B cell (primary cell): Measurements from ENCODE around the gene ZNF639. TPM values are rescaled to one million over a fixed set of nuclear protein-coding genes. Genes with fewer than 3 reads are reported as not detected.
A peak's percentile ranks its signal among the peaks of the same experiment; 100 is the strongest.

Experiments used
- ATAC-seq: fragments of 200-7000 bp; cut with Tn5 transposase; one replicate; pipeline ENCODE4 v1.10.0; 2021; ENCODE audit warnings: low read depth, mild to moderate bottlenecking, moderate number of reproducible peaks, moderate library complexity
- CTCF ChIA-PET: fragments of 350-600 bp; sonication (Branson Sonifier 250); formaldehyde crosslinking; loops from one replicate; lab custom pipeline; 2021; ENCODE audit warnings: antibody characterized with exemption, inconsistent platforms; lab: Charles Lee
- POLR2A ChIA-PET: fragments of 350-600 bp; sonication (Branson Sonifier 250); formaldehyde crosslinking; loops from one replicate; lab custom pipeline; 2021; ENCODE audit warnings: antibody characterized with exemption; lab: Charles Lee
- DNase-seq: peaks from one replicate; pipeline ENCODE4 v3.0.0; 2013
- H2AFZ ChIP-seq: 2 replicates; pipeline ENCODE4 v1.6.1; 2012; ENCODE audit warnings: mild to moderate bottlenecking, low read depth, low read length; ENCODE audit not compliant: insufficient read depth, poor library complexity, severe bottlenecking
- H3K27ac ChIP-seq, 2 donors: 1 replicate in 1 of 2; 2 replicates in 1 of 2; pipeline ENCODE4 v1.5.1; 2012 to 2013; ENCODE audit warnings: low read length in 2 of 2, mild to moderate bottlenecking in 2 of 2, moderate library complexity in 1 of 2
- H3K27me3 ChIP-seq, 4 experiments: fragments of 200-600 bp in 1 of 4; sonication (generic) in 1 of 4; replicated peaks in 1 of 4; 1 replicate in 2 of 4; 2 replicates in 2 of 4; pipeline versions ENCODE4 v1.6.1 to v1.7.0; 2013 to 2016; ENCODE audit warnings: low read length in 3 of 4, mild to moderate bottlenecking in 2 of 4, mixed read lengths in 1 of 4, moderate library complexity in 1 of 4; ENCODE audit not compliant: insufficient read depth in 4 of 4, control insufficient read depth in 3 of 4; ENCODE audit errors: control extremely low read depth in 1 of 4
- H3K36me3 ChIP-seq, 2 experiments: replicated peaks in 1 of 2; 1 replicate in 1 of 2; 2 replicates in 1 of 2; pipeline versions ENCODE4 v1.6.1 to v1.7.1; 2013; ENCODE audit warnings: low read length in 1 of 2; ENCODE audit not compliant: insufficient read depth in 2 of 2, control insufficient read depth in 1 of 2; ENCODE audit errors: control extremely low read depth in 1 of 2, extremely low read depth in 1 of 2
- H3K4me1 ChIP-seq, 2 donors: fragments of 200-600 bp in 1 of 2; sonication (generic) in 1 of 2; 1 replicate in 1 of 2; 2 replicates in 1 of 2; pipeline versions ENCODE4 v1.5.1 to v1.6.1; 2013 to 2017; ENCODE audit warnings: low read length in 2 of 2; ENCODE audit not compliant: control insufficient read depth in 2 of 2, insufficient read depth in 2 of 2
- H3K4me2 ChIP-seq: replicated peaks from 2 replicates; pipeline ENCODE3; 2012; ENCODE audit warnings: mild to moderate bottlenecking, low read depth, low read length; ENCODE audit not compliant: poor library complexity, severe bottlenecking
- H3K4me3 ChIP-seq, 5 experiments: fragments of 200-600 bp in 1 of 5; sonication (generic) in 1 of 5; 1 replicate in 3 of 5; 2 replicates in 2 of 5; pipeline versions ENCODE4 v1.5.1 to v1.7.0; 2011 to 2016; ENCODE audit warnings: low read length in 4 of 5, mild to moderate bottlenecking in 4 of 5, low read depth in 2 of 5, control low read depth in 1 of 5, moderate library complexity in 1 of 5; ENCODE audit not compliant: insufficient read depth in 1 of 5; ENCODE audit errors: control extremely low read depth in 1 of 5, extremely low read depth in 1 of 5
- H3K79me2 ChIP-seq: fragments of 200-600 bp; sonication (generic); one replicate; pipeline ENCODE4 v1.6.0; 2016; ENCODE audit warnings: low read length; ENCODE audit not compliant: control insufficient read depth, insufficient read depth
- H3K9ac ChIP-seq: fragments of 200-600 bp; sonication (generic); 2 replicates; pipeline ENCODE4 v1.6.1; 2017; ENCODE audit warnings: mild to moderate bottlenecking, low read length, moderate library complexity
- H3K9me3 ChIP-seq, 3 donors: one replicate each; pipeline versions ENCODE4 v1.6.1 to v1.7.1; 2013; ENCODE audit warnings: low read length in 2 of 3; ENCODE audit not compliant: control insufficient read depth in 2 of 3, insufficient read depth in 1 of 3; ENCODE audit errors: control extremely low read depth in 1 of 3
- H4K20me1 ChIP-seq: 2 replicates; pipeline ENCODE4 v1.6.0; 2012; ENCODE audit warnings: mild to moderate bottlenecking, low read length; ENCODE audit not compliant: insufficient read depth, control insufficient read depth, poor library complexity, severe bottlenecking
- H3K27ac Mint-ChIP-seq: one replicate; pipeline ENCODE4 v1.8.0; 2021; ENCODE audit warnings: mixed read lengths
- H3K27me3 Mint-ChIP-seq: one replicate; pipeline ENCODE4 v1.8.0; 2021; ENCODE audit warnings: mixed read lengths
- H3K4me1 Mint-ChIP-seq: one replicate; pipeline ENCODE4 v1.8.0; 2021; ENCODE audit warnings: mixed read lengths
- H3K4me3 Mint-ChIP-seq: one replicate; pipeline ENCODE4 v1.8.0; 2021; ENCODE audit warnings: mixed read lengths
- H3K9me3 Mint-ChIP-seq: one replicate; pipeline ENCODE4 v1.8.0; 2022; ENCODE audit warnings: mixed read lengths; ENCODE audit not compliant: insufficient read depth
- EZH2 ChIP-seq: IDR thresholded peaks from 2 replicates; pipeline ENCODE4 v1.6.1; 2012; ENCODE audit warnings: borderline replicate concordance, low read depth, mild to moderate bottlenecking, moderate library complexity, low read length; ENCODE audit not compliant: insufficient read depth, poor library complexity, severe bottlenecking
- WGBS: methylation state at CpG from one replicate; pipeline ENCODE4 v1.1.5; 2013; ENCODE audit warnings: missing lambda C conversion rate; ENCODE audit not compliant: insufficient coverage; 5-methylcytosine and 5-hydroxymethylcytosine counted together
- intact Hi-C: fragments of 100-400 bp; cut with micrococcal nuclease; formaldehyde crosslinking; loops from one replicate; pipeline ENCODE4 v1.10.0; 2022
- polyA plus RNA-seq: library from polyadenylated mRNA; depleted of rRNA; stranded (reverse); fragments of >200 nt; gene quantifications from 2 replicates; pipeline ENCODE4 v1.2.3, GENCODE V29; 2012
- total RNA-seq, 2 donors: library from RNA; stranded (reverse); fragments of 120-200 nt in 1 of 2; gene quantifications; 1 replicate in 1 of 2; 2 replicates in 1 of 2; pipeline versions ENCODE4 v1.2.3 to v1.2.4, GENCODE V29; 2013 to 2022
- TF ChIP-seq, protein P1 (sequence below): fragments of 200-600 bp; IDR thresholded peaks from one replicate; pipeline ENCODE4 v1.8.0; 2022; ENCODE audit warnings: antibody characterized with exemption, mild to moderate bottlenecking

The ZNF639 gene
- total and polyA plus RNA-seq, 2 donors (not counting 1 experiment from before 2014, with no cell fraction given) = 22.4 to 39.8 TPM

GRCh38 chr3:179318876-179319275, 4.0 kb upstream of the ZNF639 start:
- POLR2A ChIA-PET = no interaction called here
- no peaks in the 10 kb centered on the region for H3K9me3 Mint-ChIP-seq
- no peak for TF ChIP-seq EZH2
- TF ChIP-seq, protein P1, sequence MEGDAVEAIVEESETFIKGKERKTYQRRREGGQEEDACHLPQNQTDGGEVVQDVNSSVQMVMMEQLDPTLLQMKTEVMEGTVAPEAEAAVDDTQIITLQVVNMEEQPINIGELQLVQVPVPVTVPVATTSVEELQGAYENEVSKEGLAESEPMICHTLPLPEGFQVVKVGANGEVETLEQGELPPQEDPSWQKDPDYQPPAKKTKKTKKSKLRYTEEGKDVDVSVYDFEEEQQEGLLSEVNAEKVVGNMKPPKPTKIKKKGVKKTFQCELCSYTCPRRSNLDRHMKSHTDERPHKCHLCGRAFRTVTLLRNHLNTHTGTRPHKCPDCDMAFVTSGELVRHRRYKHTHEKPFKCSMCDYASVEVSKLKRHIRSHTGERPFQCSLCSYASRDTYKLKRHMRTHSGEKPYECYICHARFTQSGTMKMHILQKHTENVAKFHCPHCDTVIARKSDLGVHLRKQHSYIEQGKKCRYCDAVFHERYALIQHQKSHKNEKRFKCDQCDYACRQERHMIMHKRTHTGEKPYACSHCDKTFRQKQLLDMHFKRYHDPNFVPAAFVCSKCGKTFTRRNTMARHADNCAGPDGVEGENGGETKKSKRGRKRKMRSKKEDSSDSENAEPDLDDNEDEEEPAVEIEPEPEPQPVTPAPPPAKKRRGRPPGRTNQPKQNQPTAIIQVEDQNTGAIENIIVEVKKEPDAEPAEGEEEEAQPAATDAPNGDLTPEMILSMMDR = no peak

DNA sequence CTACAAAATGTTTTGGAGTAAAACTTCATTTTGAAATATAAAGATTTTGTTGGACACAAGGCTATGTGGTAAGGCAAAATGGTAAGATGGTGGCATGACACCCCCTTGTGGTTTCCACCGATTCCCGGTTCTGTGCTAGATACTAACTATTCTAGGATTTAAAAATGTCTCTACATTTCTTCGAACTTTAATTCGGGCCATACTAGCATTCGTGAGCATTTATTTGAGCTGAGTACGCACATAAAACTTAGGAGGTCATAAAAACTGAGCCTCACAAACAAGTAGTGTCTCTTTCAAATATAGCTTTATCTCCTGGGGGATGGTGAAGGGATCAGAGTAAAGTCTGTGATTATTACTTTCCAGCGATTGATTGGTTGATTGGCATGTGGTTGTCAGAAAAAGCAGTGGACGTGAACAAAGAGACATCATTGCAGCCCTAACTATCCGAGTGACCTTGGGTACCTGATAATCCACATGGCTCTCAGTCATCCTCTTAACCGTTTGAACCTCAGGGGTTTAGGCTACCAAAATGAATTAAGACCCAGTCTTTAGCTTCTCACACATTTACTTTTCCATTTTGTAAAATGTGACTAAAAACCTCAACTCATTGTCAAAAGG, 1.1 kb upstream of the ZNF639 start:
- H3K4me3 ChIP-seq = peak overlapping the region in 3 of 5 experiments; percentile 91 to 97 (median 92)
- H3K4me3 Mint-ChIP-seq = peak overlapping the region; percentile 96
- DNase-seq = peak; percentile 43

More at GRCh38 chr3:179318876-179319275, 4.0 kb upstream of the ZNF639 start:
- Histone ChIP-seq H3K27ac (no peak overlapping the region), H3K4me3 (no peak overlapping the region), H3K36me3 (no peaks in the 10 kb centered on the region), H3K9me3 (no peaks in the 10 kb centered on the region), H3K4me1 (peaks cover 10 to 17% of the 10 kb centered on the region in 2 donors), H2AFZ (no peak overlapping the region), H3K79me2 (peaks cover 14% of the 10 kb centered on the region), H3K4me2 (no peak overlapping the region), H4K20me1 (peaks cover under 1% of the 10 kb centered on the region), H3K27me3 (no peaks in the 10 kb centered on the region), H3K9ac (no peak overlapping the region)
- intact Hi-C loops = loop anchor here (10.0 kb wide), 1 partner anchor 84 kb away; no protein-coding TSS in a partner anchor
- Mint-ChIP-seq H3K27ac (no peak overlapping the region), H3K27me3 (no peaks in the 10 kb centered on the region), H3K4me3 (no peak overlapping the region), H3K4me1 (peaks cover 22% of the 10 kb centered on the region)
- no peak for DNase-seq
- no peak for ATAC-seq
- 100% methylated on average over 1 of the region's 2 CpGs for WGBS
- CTCF ChIA-PET = interaction anchor here (0.7 to 11.3 kb wide), 4 partner anchors 173 to 303 kb away, joined by 3 to 122 read pairs (median 54); partner anchors contain the start of genes PIK3CA and ZMAT3

More for the DNA sequence above, 1.1 kb upstream of the ZNF639 start:
- peak overlapping the region; percentile 89 for H3K4me2 ChIP-seq
- peak overlapping the region; percentile 99 for H3K9ac ChIP-seq
- H3K27ac ChIP-seq = peak overlapping the region in 1 of 2 donors; percentile 99
- H3K79me2 ChIP-seq = peaks cover 43% of the 10 kb centered on the region
- peaks cover 25% of the 10 kb centered on the region in 2 donors for H3K4me1 ChIP-seq
- ChIA-PET CTCF (interaction anchor here (0.8 to 11.3 kb wide), 28 partner anchors 10 to 310 kb away, joined by 3 to 122 read pairs (median 4); partner anchors contain the start of genes ACTL6A, MFN1, PIK3CA and ZMAT3), POLR2A (interaction anchor here (1.0 to 2.5 kb wide), 3 partner anchors 25 to 241 kb away, joined by 3 to 9 read pairs (median 4); partner anchors contain the start of genes ACTL6A and MFN1)
- intact Hi-C loops = loop anchor here (1.0 to 5.0 kb wide), 7 partner anchors 61 to 884 kb away; partner anchors contain the start of genes GNB4, MRPL47, NDUFB5 and ZMAT3
- H2AFZ ChIP-seq = peak overlapping the region; percentile 89
- no peaks in the 10 kb centered on the region for H3K36me3 ChIP-seq
- ATAC-seq = no peak
- no peak for TF ChIP-seq EZH2
- TF ChIP-seq, protein P1 = peak; percentile 29
- H4K20me1 ChIP-seq = peaks cover 14% of the 10 kb centered on the region
- WGBS = 52% methylated on average over 3 of the region's 10 CpGs
- H3K9me3 ChIP-seq = no peaks in the 10 kb centered on the region
- Mint-ChIP-seq H3K27ac (peak overlapping the region; percentile 89), H3K27me3 (no peaks in the 10 kb centered on the region), H3K9me3 (no peaks in the 10 kb centered on the region), H3K4me1 (peaks cover 30% of the 10 kb centered on the region)
- no peaks in the 10 kb centered on the region for H3K27me3 ChIP-seq
